GF-D8 (cell line): ENCODE measurements around the gene NEURL3.
"Not testable (repeated sequence)": the region's sequence is repeated elsewhere in the genome, so short reads cannot be mapped to it uniquely, and the experiment has no call there.

ENCODE experiments used
- DNase-seq: peaks from one replicate; lab custom pipeline; 2025; lab: John Stamatoyannopoulos, UW

The NEURL3 gene, protein sequence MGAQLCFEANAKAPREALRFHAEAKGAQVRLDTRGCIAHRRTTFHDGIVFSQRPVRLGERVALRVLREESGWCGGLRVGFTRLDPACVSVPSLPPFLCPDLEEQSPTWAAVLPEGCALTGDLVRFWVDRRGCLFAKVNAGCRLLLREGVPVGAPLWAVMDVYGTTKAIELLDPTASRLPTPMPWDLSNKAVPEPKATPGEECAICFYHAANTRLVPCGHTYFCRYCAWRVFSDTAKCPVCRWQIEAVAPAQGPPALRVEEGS

GRCh38 chr2:96505231-96505889, at the start of gene NEURL3:
NEURL3 (minus strand) TSS chr2:96505357; CDS start chr2:96505286, 71 bp downstream.
- no peak for DNase-seq

DNA sequence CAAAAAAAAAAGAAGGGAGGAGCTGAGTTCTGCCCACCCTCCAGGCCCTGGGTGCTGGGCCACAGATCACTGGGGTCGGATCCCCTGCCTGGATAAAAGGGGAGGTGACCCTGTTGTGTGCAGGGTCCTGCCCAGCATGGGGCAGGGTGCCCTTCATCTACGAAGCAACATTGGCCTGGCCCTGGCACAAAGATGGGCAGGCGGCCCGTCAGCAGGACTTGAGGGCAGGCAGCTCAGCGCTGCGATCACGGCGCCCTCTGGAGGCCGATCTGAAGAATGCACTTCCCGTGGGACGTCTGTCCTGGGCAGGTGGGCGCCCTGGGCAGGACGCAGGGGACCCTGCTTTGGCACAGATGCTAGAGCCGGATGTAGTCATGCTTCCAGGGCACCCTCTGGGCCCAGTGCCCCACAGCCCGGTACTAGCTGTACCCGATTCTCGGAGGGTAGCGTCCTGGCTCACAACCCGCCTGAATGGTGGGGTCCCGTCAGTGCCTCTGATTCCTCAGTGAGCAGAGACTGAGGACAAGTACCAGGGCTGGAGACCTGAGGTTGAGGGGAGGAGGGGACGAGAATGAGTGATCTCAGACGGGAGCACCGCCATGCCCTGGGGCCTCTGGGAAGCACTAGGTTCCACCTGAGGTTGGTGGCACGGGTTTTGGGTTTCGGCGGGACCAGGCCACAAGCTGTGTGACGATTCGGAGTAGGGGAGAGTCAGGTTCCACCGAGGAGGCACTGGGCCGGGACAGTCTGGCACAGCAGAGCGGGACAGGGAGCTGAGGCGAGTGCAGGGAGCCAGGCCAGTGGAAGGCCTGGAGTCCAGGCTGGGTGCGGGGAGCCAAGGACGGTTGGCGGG, 49.4 kb upstream of the NEURL3 start:
- DNase-seq: no peak

- not testable (repeated sequence) for DNase-seq
Measured at GRCh38 chr2:96553957-96554292, 48.8 kb upstream of the NEURL3 start.

DNA sequence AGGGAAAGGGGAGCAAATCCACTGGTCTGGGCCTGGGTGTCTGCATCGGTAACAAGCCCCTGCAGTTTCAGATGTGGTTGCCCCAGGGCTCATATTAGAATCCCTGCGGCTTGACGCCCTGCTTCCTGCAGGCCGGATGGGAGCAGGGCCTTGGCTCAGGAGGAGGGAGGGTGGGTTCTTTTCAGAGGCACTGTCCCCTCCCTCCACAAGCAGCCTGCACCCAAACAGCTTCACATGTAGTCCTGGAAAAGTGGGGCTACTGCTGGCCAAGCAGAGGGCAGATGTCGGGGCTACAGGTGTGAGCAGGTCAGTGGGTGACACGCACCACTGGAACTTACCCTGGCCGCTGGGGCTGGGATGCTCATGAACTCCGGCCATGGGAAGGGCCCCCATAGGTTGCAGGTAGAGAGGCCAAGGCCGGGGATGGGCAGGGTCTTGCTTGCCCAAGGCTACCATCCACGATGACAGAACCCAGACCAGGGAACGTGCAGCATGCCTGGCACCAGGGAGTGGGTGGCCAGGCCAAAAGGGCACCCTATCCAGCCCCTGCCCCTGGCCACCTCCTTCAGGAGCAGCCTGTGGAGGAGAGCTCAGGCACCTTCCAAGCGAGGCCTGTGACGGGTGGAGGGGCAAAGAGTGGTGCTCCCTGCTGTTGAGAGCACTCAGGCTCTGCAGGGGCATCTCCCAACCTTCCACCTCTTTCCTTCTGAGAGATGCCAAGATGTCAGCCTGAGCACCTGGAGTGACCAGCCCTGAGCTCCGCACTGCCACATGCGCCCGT, 48.2 kb upstream of the NEURL3 start:
- DNase-seq: no peak

DNA sequence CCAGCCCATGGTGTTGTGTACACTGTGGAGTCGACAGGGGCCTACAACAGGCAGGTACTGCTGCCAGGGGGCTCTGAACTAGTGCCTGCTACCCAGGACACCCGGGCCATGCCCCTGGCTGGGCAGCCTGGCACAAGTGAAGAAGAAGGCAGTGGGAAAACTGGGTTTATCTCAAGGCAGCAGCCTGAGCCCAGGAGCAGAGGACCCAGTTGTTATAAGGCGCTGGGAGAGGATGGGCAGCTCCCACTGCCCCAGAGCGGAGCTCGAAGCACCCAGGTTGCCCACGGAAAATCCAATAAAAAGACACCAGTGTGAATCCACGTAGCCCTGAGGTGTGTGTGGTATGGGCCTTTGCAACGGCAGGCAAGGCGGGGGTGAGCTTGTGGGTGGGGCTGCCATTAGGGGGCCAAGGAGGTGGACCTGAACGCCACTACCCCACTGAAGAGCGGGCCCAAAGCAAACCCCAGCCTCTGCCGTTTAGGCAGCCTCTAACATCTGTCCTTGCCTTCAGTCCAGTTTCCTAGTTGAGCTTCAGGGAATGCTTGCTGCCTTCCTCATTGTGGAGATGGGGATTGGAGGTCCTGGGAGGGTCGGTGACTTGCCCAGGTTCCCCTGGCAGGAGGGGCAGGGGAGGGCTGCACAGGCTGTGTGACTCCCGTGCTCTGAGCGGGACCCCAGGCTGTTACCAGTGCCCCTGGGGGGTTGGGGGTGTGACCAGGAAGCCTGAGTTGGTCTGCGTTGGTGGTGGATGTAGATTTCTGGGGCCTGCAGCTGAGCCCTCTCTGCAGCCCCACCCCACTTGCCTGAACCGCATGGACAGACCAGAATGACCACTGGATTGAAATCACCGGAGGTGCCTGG, 47.4 kb upstream of the NEURL3 start:
- DNase-seq: no peak

- no peak for DNase-seq
Measured at GRCh38 chr2:96551605-96552314, 46.6 kb upstream of the NEURL3 start.

DNA sequence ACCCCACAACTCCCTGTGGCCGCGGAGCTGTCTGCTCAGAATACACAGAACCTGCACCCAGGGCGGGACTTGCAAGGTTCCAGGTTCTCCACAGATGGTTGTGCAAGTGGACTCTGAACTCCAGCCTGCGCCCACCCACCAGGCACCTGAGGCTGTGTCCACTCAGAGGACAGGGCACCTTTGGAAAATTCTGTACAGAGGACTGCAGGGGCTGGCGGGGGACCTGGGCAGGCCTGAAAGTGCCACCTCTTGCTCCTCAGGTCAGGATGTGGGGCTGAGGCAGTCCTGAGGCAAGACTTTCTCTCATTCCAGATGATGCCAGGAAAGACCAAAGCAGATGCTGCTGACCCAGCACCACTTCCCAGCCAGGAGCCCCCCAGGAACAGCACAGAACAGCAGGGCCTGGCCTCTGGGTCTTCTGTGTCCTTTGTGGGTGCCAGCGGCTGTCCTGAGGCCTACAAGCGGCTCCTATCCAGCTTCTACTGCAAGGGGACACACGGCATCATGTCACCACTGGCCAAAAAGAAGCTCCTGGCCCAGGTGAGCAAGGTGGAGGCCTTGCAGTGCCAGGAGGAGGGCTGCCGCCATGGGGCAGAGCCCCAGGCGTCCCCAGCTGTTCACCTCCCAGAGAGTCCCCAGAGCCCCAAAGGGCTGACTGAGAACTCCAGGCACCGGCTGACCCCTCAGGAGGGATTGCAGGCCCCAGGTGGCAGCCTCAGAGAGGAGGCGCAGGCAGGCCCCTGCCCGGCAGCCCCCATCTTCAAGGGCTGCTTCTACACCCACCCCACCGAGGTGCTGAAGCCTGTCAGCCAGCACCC, 45.8 kb upstream of the NEURL3 start:
- no peak for DNase-seq

DNA sequence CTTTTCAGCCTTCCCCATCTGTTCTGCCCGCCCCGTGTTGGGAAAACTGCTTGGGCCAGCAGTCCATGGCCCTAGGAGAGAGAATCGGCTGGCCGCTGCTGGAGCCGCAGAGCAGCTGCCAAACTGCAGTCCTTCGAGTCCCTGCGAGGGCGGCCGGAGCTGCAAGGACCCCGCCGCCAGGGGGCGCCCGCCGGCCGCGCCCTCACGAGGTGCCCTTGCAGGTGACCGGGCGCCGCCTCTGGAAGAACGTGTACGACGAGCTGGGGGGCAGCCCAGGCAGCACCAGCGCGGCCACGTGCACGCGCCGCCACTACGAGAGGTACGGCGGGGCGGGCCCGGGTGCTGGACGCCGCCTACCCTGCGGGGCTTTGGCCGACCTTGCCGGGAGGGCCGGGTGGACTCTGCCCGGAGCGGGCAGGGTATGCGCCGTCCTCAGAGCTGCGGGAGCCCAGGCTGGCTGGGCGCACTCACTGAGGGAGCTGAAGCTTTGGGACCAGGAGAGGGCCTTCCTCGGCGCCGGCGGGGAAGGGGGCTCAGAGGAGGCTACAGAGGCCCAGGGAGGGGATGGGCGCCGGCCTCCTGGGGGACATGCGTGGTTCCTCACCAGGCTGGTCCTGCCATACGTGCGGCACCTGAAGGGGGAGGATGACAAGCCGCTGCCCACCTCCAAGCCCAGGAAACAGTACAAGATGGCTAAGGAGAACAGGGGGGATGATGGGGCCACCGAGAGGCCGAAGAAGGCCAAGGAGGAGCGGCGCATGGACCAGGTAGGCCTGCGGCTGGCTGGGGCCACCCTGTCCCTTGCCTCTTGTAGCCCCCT, 45.0 kb upstream of the NEURL3 start:
- DNase-seq: no peak

GRCh38 chr2:96549466-96549785, 44.3 kb upstream of the NEURL3 start:
- no peak for DNase-seq

DNA sequence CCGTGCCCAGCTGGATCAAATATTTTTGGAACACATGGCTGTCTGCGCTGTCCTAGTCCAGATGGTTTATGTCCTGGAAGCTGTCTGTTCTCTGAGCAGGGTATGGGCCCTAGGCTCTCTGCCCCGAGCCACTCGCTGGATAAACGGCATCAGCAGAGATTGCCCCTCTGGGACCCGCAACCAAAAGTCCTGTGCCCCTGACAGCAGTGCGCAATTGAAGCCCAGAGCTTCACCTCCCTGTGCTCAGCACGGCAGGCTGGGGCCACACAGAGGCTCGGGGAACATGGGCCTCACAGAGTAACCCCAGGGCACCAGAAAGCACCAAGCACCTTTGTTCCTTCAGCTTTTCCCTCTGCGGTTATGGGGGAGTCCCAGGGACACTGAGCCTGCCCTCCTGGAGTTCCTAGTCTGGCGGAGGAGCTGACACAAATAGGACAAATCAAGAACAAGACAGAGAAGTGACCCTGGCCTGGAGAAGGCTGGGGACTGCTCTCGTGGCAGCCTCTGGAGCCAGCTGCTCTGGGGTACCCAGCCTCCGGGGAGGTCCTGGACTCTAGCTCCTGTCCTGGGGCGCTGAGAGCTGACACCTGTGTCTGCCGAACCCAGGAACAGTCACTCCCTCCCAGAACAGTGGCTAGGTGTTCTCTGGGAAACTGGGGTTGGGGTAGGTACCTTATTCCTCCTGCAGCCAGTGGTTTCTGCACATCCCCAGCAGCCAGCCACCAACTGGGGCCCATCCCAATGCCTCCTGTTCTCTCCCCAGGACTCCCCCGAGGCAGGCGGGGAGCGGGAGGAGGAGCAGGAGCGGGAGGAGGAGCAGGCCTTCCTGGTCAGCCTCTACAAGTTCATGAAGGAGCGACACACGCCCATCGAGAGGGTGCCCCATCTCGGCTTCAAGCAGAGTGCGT, 43.7 kb upstream of the NEURL3 start:
- no peak for DNase-seq

- DNase-seq: no peak
Measured at GRCh38 chr2:96547731-96548171, 42.6 kb upstream of the NEURL3 start.

GRCh38 chr2:96547203-96547641, 42.1 kb upstream of the NEURL3 start:
- no peak for DNase-seq

GRCh38 chr2:96546797-96547196, 41.6 kb upstream of the NEURL3 start:
- DNase-seq: no peak

DNA sequence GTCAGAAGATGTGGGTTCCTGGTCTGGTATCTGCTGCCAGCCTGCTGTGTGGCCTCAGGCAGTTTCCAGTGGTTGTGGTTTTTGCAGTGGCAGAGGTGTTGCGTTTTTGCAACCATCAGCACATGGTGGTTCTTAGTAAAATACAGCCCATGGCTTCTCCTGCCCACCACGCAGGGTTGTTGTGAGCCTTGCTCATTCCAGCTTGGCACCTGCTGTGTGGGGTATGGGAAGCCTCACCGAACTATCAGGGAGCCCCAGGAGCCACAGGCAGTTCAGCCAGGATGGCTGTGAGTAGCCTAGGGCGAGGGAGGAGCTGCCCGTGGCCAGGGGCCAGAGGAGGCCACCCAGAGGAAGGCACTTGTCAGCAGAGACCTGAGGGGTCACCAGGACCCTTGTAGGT, 41.2 kb upstream of the NEURL3 start:
- DNase-seq: no peak

GRCh38 chr2:96542357-96542977, 37.3 kb upstream of the NEURL3 start:
- no peak for DNase-seq

GRCh38 chr2:96541398-96542152, 36.4 kb upstream of the NEURL3 start:
- DNase-seq: no peak

DNA sequence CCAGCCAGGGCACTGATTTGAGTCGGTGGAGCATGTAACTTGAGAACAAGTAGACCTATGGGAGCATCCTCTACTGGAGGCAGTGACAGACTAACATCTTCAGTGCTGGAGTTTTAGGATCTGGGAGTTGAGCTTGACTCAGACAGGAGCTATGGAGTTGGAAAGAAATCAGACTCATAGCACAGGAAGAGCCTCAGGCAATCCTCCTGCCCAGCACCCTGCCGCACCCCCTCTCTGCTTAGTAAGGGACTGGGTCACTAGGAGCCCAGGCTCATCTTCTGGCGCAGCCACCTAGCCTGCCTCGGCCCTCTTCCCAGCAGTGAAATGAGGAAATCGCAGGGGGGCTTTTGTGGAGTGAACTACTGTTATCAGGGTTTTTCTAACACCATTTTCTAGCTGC, 35.0 kb upstream of the NEURL3 start:
- DNase-seq: no peak
